Activated naive CD8-positive, alpha-beta T cell treated with anti-CD3 and anti-CD28 coated beads, Interleukin-2, amount 10 ng/mL, durations not matched to agents 7 days and 5 days (primary cell): ENCODE data around the gene ITPR2. TPM values are rescaled to one million over a fixed set of nuclear protein-coding genes. Genes with fewer than 3 reads are reported as not detected.

Experiments used
- ATAC-seq: fragments of 150-1000 bp; cut with Tn5 transposase; one replicate; pipeline ENCODE4 v1.10.0; 2021; ENCODE audit warnings: low read depth, moderate library complexity
- POLR2A ChIA-PET: fragments of 350-600 bp; sonication (Branson Sonifier 250); formaldehyde crosslinking; loops from one replicate; lab custom pipeline; 2021; ENCODE audit warnings: antibody characterized with exemption; lab: Charles Lee
- DNase-seq: peaks from one replicate; pipeline ENCODE4 v3.0.0; 2021
- H3K27ac Mint-ChIP-seq: one replicate; pipeline ENCODE4 v1.8.0; 2022; ENCODE audit warnings: mild to moderate bottlenecking, mixed read lengths
- H3K27me3 Mint-ChIP-seq: one replicate; pipeline ENCODE4 v1.8.0; 2022; ENCODE audit warnings: mild to moderate bottlenecking, moderate library complexity, mixed read lengths
- H3K36me3 Mint-ChIP-seq: one replicate; pipeline ENCODE4 v1.8.0; 2021; ENCODE audit warnings: mild to moderate bottlenecking, mixed read lengths
- H3K4me1 Mint-ChIP-seq: one replicate; pipeline ENCODE4 v1.8.0; 2021; ENCODE audit warnings: mixed read lengths
- H3K4me3 Mint-ChIP-seq: one replicate; pipeline ENCODE4 v1.8.0; 2022; ENCODE audit warnings: mild to moderate bottlenecking, moderate library complexity, mixed read lengths
- H3K9me3 Mint-ChIP-seq: one replicate; pipeline ENCODE4 v1.8.0; 2021; ENCODE audit warnings: mixed read lengths
- total RNA-seq, 2 experiments: library from RNA; stranded (reverse); gene quantifications; one replicate each; pipeline ENCODE4 v1.2.3, GENCODE V29; 2021

ITPR2 gene
- total RNA-seq, 2 experiments from 2014 or later = 43.3 to 43.5 TPM

- Mint-ChIP-seq H3K36me3 (peaks cover 24% of the 10 kb centered on the region), H3K27ac (no peak overlapping the region), H3K9me3 (no peaks in the 10 kb centered on the region), H3K4me3 (no peak overlapping the region), H3K27me3 (no peaks in the 10 kb centered on the region), H3K4me1 (peaks cover 8% of the 10 kb centered on the region)
- ATAC-seq (no peak), DNase-seq (no peak)
- POLR2A ChIA-PET = no interaction called here
Measured at GRCh38 chr12:26573225-26573909, 259.6 kb downstream of the ITPR2 start.

- ATAC-seq = no peak
- Mint-ChIP-seq H3K27me3 (no peaks in the 10 kb centered on the region), H3K36me3 (peaks cover 21% of the 10 kb centered on the region), H3K27ac (no peak overlapping the region), H3K4me1 (peaks cover 8% of the 10 kb centered on the region), H3K4me3 (no peak overlapping the region), H3K9me3 (no peaks in the 10 kb centered on the region)
- DNase-seq = no peak
- POLR2A ChIA-PET = no interaction called here
Measured at GRCh38 chr12:26572137-26572536, 260.9 kb downstream of the ITPR2 start.

GRCh38 chr12:26571560-26571959, 261.4 kb downstream of the ITPR2 start:
- Mint-ChIP-seq H3K36me3 (peaks cover 20% of the 10 kb centered on the region), H3K4me1 (peaks cover 8% of the 10 kb centered on the region), H3K4me3 (no peak overlapping the region), H3K27me3 (no peaks in the 10 kb centered on the region), H3K27ac (no peak overlapping the region), H3K9me3 (no peaks in the 10 kb centered on the region)
- POLR2A ChIA-PET = no interaction called here
- DNase-seq (no peak), ATAC-seq (no peak)

- Mint-ChIP-seq H3K9me3 (no peaks in the 10 kb centered on the region), H3K4me3 (no peak overlapping the region), H3K36me3 (peaks cover 12% of the 10 kb centered on the region), H3K4me1 (no peaks in the 10 kb centered on the region), H3K27me3 (no peaks in the 10 kb centered on the region), H3K27ac (no peak overlapping the region)
- no peak for DNase-seq
- ATAC-seq = no peak
- POLR2A ChIA-PET = no interaction called here
Measured at GRCh38 chr12:26567126-26567525, 265.9 kb downstream of the ITPR2 start.

- ATAC-seq (no peak), DNase-seq (no peak)
- Mint-ChIP-seq H3K27me3 (no peaks in the 10 kb centered on the region), H3K4me1 (no peaks in the 10 kb centered on the region), H3K36me3 (peaks cover 13% of the 10 kb centered on the region), H3K4me3 (no peak overlapping the region), H3K9me3 (no peaks in the 10 kb centered on the region), H3K27ac (no peak overlapping the region)
- POLR2A ChIA-PET = no interaction called here
Measured at GRCh38 chr12:26566675-26567074, 266.3 kb downstream of the ITPR2 start.

GRCh38 chr12:26566186-26566585, 266.8 kb downstream of the ITPR2 start:
- Mint-ChIP-seq H3K27me3 (no peaks in the 10 kb centered on the region), H3K9me3 (no peaks in the 10 kb centered on the region), H3K36me3 (peaks cover 13% of the 10 kb centered on the region), H3K4me1 (no peaks in the 10 kb centered on the region), H3K4me3 (no peak overlapping the region), H3K27ac (no peak overlapping the region)
- POLR2A ChIA-PET = no interaction called here
- no peak for DNase-seq
- no peak for ATAC-seq

- Mint-ChIP-seq H3K4me3 (no peak overlapping the region), H3K27me3 (no peaks in the 10 kb centered on the region), H3K36me3 (peaks cover 13% of the 10 kb centered on the region), H3K4me1 (no peaks in the 10 kb centered on the region), H3K27ac (no peak overlapping the region), H3K9me3 (no peaks in the 10 kb centered on the region)
- no peak for ATAC-seq
- POLR2A ChIA-PET = no interaction called here
- no peak for DNase-seq
Measured at GRCh38 chr12:26564391-26564790, 268.6 kb downstream of the ITPR2 start.

- POLR2A ChIA-PET = no interaction called here
- DNase-seq (no peak), ATAC-seq (no peak)
- H3K4me3 Mint-ChIP-seq = no peak overlapping the region
- no peaks in the 10 kb centered on the region for H3K27me3 Mint-ChIP-seq
- H3K36me3 Mint-ChIP-seq = peaks cover 10% of the 10 kb centered on the region
- H3K9me3 Mint-ChIP-seq = no peaks in the 10 kb centered on the region
- no peak overlapping the region for H3K27ac Mint-ChIP-seq
- no peaks in the 10 kb centered on the region for H3K4me1 Mint-ChIP-seq
Measured at GRCh38 chr12:26563552-26563951, 269.4 kb downstream of the ITPR2 start.

- Mint-ChIP-seq H3K4me3 (no peak overlapping the region), H3K27ac (no peak overlapping the region), H3K36me3 (peaks cover 15% of the 10 kb centered on the region), H3K4me1 (no peaks in the 10 kb centered on the region), H3K27me3 (no peaks in the 10 kb centered on the region), H3K9me3 (no peaks in the 10 kb centered on the region)
- ATAC-seq (no peak), DNase-seq (no peak)
- POLR2A ChIA-PET = no interaction called here
Measured at GRCh38 chr12:26557326-26557725, 275.7 kb downstream of the ITPR2 start.

- ATAC-seq = no peak
- POLR2A ChIA-PET = no interaction called here
- H3K4me3 Mint-ChIP-seq = no peak overlapping the region
- no peaks in the 10 kb centered on the region for H3K4me1 Mint-ChIP-seq
- H3K27ac Mint-ChIP-seq = no peak overlapping the region
- no peaks in the 10 kb centered on the region for H3K27me3 Mint-ChIP-seq
- H3K36me3 Mint-ChIP-seq = peaks cover 12% of the 10 kb centered on the region
- DNase-seq = no peak
- no peaks in the 10 kb centered on the region for H3K9me3 Mint-ChIP-seq
Measured at GRCh38 chr12:26556916-26557315, 276.1 kb downstream of the ITPR2 start.

GRCh38 chr12:26555139-26555538, 277.9 kb downstream of the ITPR2 start:
- H3K9me3 Mint-ChIP-seq = no peaks in the 10 kb centered on the region
- H3K27me3 Mint-ChIP-seq = no peaks in the 10 kb centered on the region
- ATAC-seq (no peak), DNase-seq (no peak)
- peaks cover 17% of the 10 kb centered on the region for H3K36me3 Mint-ChIP-seq
- no peak overlapping the region for H3K27ac Mint-ChIP-seq
- H3K4me1 Mint-ChIP-seq = no peaks in the 10 kb centered on the region
- no peak overlapping the region for H3K4me3 Mint-ChIP-seq
- POLR2A ChIA-PET = no interaction called here

- ATAC-seq = no peak
- POLR2A ChIA-PET = no interaction called here
- peaks cover 17% of the 10 kb centered on the region for H3K36me3 Mint-ChIP-seq
- H3K4me1 Mint-ChIP-seq = no peaks in the 10 kb centered on the region
- H3K4me3 Mint-ChIP-seq = no peak overlapping the region
- no peak for DNase-seq
- no peak overlapping the region for H3K27ac Mint-ChIP-seq
- H3K27me3 Mint-ChIP-seq = no peaks in the 10 kb centered on the region
- H3K9me3 Mint-ChIP-seq = no peaks in the 10 kb centered on the region
Measured at GRCh38 chr12:26554332-26554731, 278.7 kb downstream of the ITPR2 start.

- no peak overlapping the region for H3K27ac Mint-ChIP-seq
- no peaks in the 10 kb centered on the region for H3K9me3 Mint-ChIP-seq
- POLR2A ChIA-PET = no interaction called here
- DNase-seq (no peak), ATAC-seq (no peak)
- H3K27me3 Mint-ChIP-seq = no peaks in the 10 kb centered on the region
- H3K36me3 Mint-ChIP-seq = peaks cover 27% of the 10 kb centered on the region
- no peaks in the 10 kb centered on the region for H3K4me1 Mint-ChIP-seq
- H3K4me3 Mint-ChIP-seq = no peak overlapping the region
Measured at GRCh38 chr12:26551385-26551784, 281.6 kb downstream of the ITPR2 start.

- no peak for DNase-seq
- Mint-ChIP-seq H3K27ac (no peak overlapping the region), H3K9me3 (no peaks in the 10 kb centered on the region), H3K4me3 (no peak overlapping the region), H3K27me3 (no peaks in the 10 kb centered on the region), H3K4me1 (no peaks in the 10 kb centered on the region), H3K36me3 (peaks cover 33% of the 10 kb centered on the region)
- POLR2A ChIA-PET = no interaction called here
- no peak for ATAC-seq
Measured at GRCh38 chr12:26548227-26548626, 284.8 kb downstream of the ITPR2 start.
